Muscle layer of duodenum (tissue), 2 donors: Measurements from ENCODE around the gene YOD1.

Experiments
- H3K27ac ChIP-seq: one replicate; pipeline ENCODE4 v1.7.0; 2013; ENCODE audit warnings: mild to moderate bottlenecking, low read length
- H3K27me3 ChIP-seq: one replicate; pipeline ENCODE4 v1.7.0; 2013; ENCODE audit warnings: low read depth, mild to moderate bottlenecking, control low read depth, low read length
- H3K36me3 ChIP-seq, 2 donors: one replicate each; pipeline ENCODE4 v1.7.0; 2013; ENCODE audit warnings: low read length in 2 of 2, control low read depth in 1 of 2, mild to moderate bottlenecking in 1 of 2; ENCODE audit not compliant: insufficient read depth in 2 of 2, control insufficient read depth in 1 of 2
- H3K4me1 ChIP-seq, 2 donors: one replicate each; pipeline ENCODE4 v1.7.0; 2013; ENCODE audit warnings: low read length in 2 of 2, mild to moderate bottlenecking in 2 of 2, control low read depth in 1 of 2, moderate library complexity in 1 of 2; ENCODE audit not compliant: insufficient read depth in 2 of 2, control insufficient read depth in 1 of 2
- H3K4me3 ChIP-seq, 2 donors: one replicate each; pipeline ENCODE4 v1.7.0; 2013; ENCODE audit warnings: low read length in 2 of 2, low read depth in 1 of 2, mild to moderate bottlenecking in 1 of 2
- H3K9me3 ChIP-seq, 2 donors: one replicate each; pipeline ENCODE4 v1.7.0; 2013; ENCODE audit warnings: low read length in 2 of 2, control low read depth in 1 of 2, mild to moderate bottlenecking in 1 of 2; ENCODE audit not compliant: control insufficient read depth in 1 of 2
- donor health status: healthy.

The YOD1 gene

GRCh38 chr1:207081806-207082205 lies 30.8 kb upstream of the YOD1 start:
- Histone ChIP-seq H3K4me3 (no peak overlapping the region), H3K4me1 (no peaks in the 10 kb centered on the region), H3K27ac (no peak overlapping the region), H3K27me3 (no peaks in the 10 kb centered on the region), H3K36me3 (peaks cover 8 to 15% of the 10 kb centered on the region in 2 donors), H3K9me3 (no peaks in the 10 kb centered on the region)

GRCh38 chr1:207081088-207081487 lies 30.1 kb upstream of the YOD1 start:
- H3K36me3 ChIP-seq: peaks cover 8 to 15% of the 10 kb centered on the region in 2 donors
- H3K9me3 ChIP-seq: no peaks in the 10 kb centered on the region
- no peak overlapping the region for H3K4me3 ChIP-seq
- H3K27ac ChIP-seq: no peak overlapping the region
- H3K4me1 ChIP-seq: no peaks in the 10 kb centered on the region
- H3K27me3 ChIP-seq: no peaks in the 10 kb centered on the region

- no peaks in the 10 kb centered on the region for H3K9me3 ChIP-seq
- H3K4me1 ChIP-seq: no peaks in the 10 kb centered on the region
- H3K36me3 ChIP-seq: peaks cover 8 to 15% of the 10 kb centered on the region in 2 donors
- H3K27me3 ChIP-seq: no peaks in the 10 kb centered on the region
- H3K4me3 ChIP-seq: no peak overlapping the region
- no peak overlapping the region for H3K27ac ChIP-seq
Observed at GRCh38 chr1:207079706-207080241, 28.8 kb upstream of the YOD1 start.

- no peak overlapping the region for H3K27ac ChIP-seq
- H3K4me3 ChIP-seq: no peak overlapping the region
- no peaks in the 10 kb centered on the region for H3K9me3 ChIP-seq
- no peaks in the 10 kb centered on the region for H3K27me3 ChIP-seq
- peaks cover 8 to 25% of the 10 kb centered on the region in 2 donors for H3K36me3 ChIP-seq
- H3K4me1 ChIP-seq: no peaks in the 10 kb centered on the region
Observed at GRCh38 chr1:207078578-207079132, 27.6 kb upstream of the YOD1 start.

GRCh38 chr1:207077470-207078377 lies 26.7 kb upstream of the YOD1 start:
- H3K9me3 ChIP-seq: no peaks in the 10 kb centered on the region
- H3K4me1 ChIP-seq: no peaks in the 10 kb centered on the region
- H3K36me3 ChIP-seq: peaks cover 10 to 35% of the 10 kb centered on the region in 2 donors
- H3K27ac ChIP-seq: no peak overlapping the region
- no peaks in the 10 kb centered on the region for H3K27me3 ChIP-seq
- H3K4me3 ChIP-seq: no peak overlapping the region

- peaks cover 16 to 40% of the 10 kb centered on the region in 2 donors for H3K36me3 ChIP-seq
Observed at GRCh38 chr1:207077012-207077411, 26.0 kb upstream of the YOD1 start.

GRCh38 chr1:207076181-207076955 lies 25.4 kb upstream of the YOD1 start:
- Histone ChIP-seq H3K9me3 (no peaks in the 10 kb centered on the region), H3K36me3 (peaks cover 22 to 46% of the 10 kb centered on the region in 2 donors), H3K4me3 (no peak overlapping the region), H3K27ac (no peak overlapping the region), H3K27me3 (no peaks in the 10 kb centered on the region), H3K4me1 (no peaks in the 10 kb centered on the region)

More at GRCh38 chr1:207077012-207077411, 26.0 kb upstream of the YOD1 start:
- Histone ChIP-seq H3K27ac (no peak overlapping the region), H3K9me3 (no peaks in the 10 kb centered on the region), H3K27me3 (no peaks in the 10 kb centered on the region), H3K4me3 (no peak overlapping the region), H3K4me1 (no peaks in the 10 kb centered on the region)

GRCh38 chr1:207073906-207074820 lies 23.2 kb upstream of the YOD1 start:
- H3K27ac ChIP-seq: no peak overlapping the region

GRCh38 chr1:207072233-207072632 lies 21.2 kb upstream of the YOD1 start:
- no peak overlapping the region for H3K27ac ChIP-seq
- no peaks in the 10 kb centered on the region for H3K27me3 ChIP-seq
- no peaks in the 10 kb centered on the region for H3K9me3 ChIP-seq
- H3K4me1 ChIP-seq: no peaks in the 10 kb centered on the region
- peaks cover 42 to 71% of the 10 kb centered on the region in 2 donors for H3K36me3 ChIP-seq
- no peak overlapping the region for H3K4me3 ChIP-seq

More at GRCh38 chr1:207073906-207074820, 23.2 kb upstream of the YOD1 start:
- Histone ChIP-seq H3K27me3 (no peaks in the 10 kb centered on the region), H3K36me3 (peaks cover 33 to 60% of the 10 kb centered on the region in 2 donors), H3K4me3 (no peak overlapping the region), H3K4me1 (no peaks in the 10 kb centered on the region), H3K9me3 (no peaks in the 10 kb centered on the region)

GRCh38 chr1:207071426-207071825 lies 20.4 kb upstream of the YOD1 start:
- no peaks in the 10 kb centered on the region for H3K9me3 ChIP-seq
- no peak overlapping the region for H3K4me3 ChIP-seq
- no peaks in the 10 kb centered on the region for H3K27me3 ChIP-seq
- no peaks in the 10 kb centered on the region for H3K4me1 ChIP-seq
- peaks cover 42 to 79% of the 10 kb centered on the region in 2 donors for H3K36me3 ChIP-seq
- H3K27ac ChIP-seq: no peak overlapping the region
